CD8-positive, alpha-beta memory T cell (primary cell): ENCODE data around the gene EPGN. TPM values are rescaled to one million over a fixed set of nuclear protein-coding genes. Genes with fewer than 3 reads are reported as not detected.
A peak's percentile ranks its signal among the peaks of the same experiment; 100 is the strongest.

Experiments
- CTCF ChIA-PET: fragments of 350-600 bp; sonication (Branson Sonifier 250); formaldehyde crosslinking; loops from one replicate; lab custom pipeline; 2021; ENCODE audit warnings: antibody characterized with exemption; lab: Charles Lee
- POLR2A ChIA-PET: fragments of 350-600 bp; sonication (Branson Sonifier 250); formaldehyde crosslinking; loops from one replicate; lab custom pipeline; 2021; ENCODE audit warnings: antibody characterized with exemption; lab: Charles Lee
- DNase-seq, 5 donors: peaks; one replicate each; pipeline versions ENCODE4 v3.0.0 to v3.0.0-alpha.2; 2020 to 2022; ENCODE audit warnings: mixed read lengths in 1 of 5
- H3K27ac ChIP-seq: one replicate; pipeline ENCODE4 v1.7.0; 2013; ENCODE audit warnings: low read depth, mild to moderate bottlenecking, low read length, moderate library complexity
- H3K27me3 ChIP-seq: 2 replicates; pipeline ENCODE4 v1.7.0; 2013; ENCODE audit warnings: low read length, mild to moderate bottlenecking; ENCODE audit not compliant: insufficient read depth, poor library complexity, severe bottlenecking
- H3K36me3 ChIP-seq: 2 replicates; pipeline ENCODE4 v1.7.0; 2013; ENCODE audit warnings: mild to moderate bottlenecking, low read length, moderate library complexity; ENCODE audit not compliant: insufficient read depth
- H3K4me1 ChIP-seq: 2 replicates; pipeline ENCODE4 v1.7.0; 2013; ENCODE audit warnings: mild to moderate bottlenecking, low read length, moderate library complexity; ENCODE audit not compliant: insufficient read depth
- H3K4me3 ChIP-seq: 2 replicates; pipeline ENCODE4 v1.7.0; 2013; ENCODE audit warnings: mild to moderate bottlenecking, low read length
- H3K9me3 ChIP-seq: 2 replicates; pipeline ENCODE4 v1.7.0; 2013; ENCODE audit warnings: mild to moderate bottlenecking, low read length
- H3K27ac Mint-ChIP-seq, 8 donors: one replicate each; pipeline ENCODE4 v1.8.0; 2020 to 2021; ENCODE audit warnings: mixed read lengths in 8 of 8, mild to moderate bottlenecking in 6 of 8, inconsistent platforms in 3 of 8, moderate library complexity in 3 of 8
- H3K27me3 Mint-ChIP-seq, 2 donors: one replicate each; pipeline ENCODE4 v1.8.0; 2020 to 2021; ENCODE audit warnings: mixed read lengths in 2 of 2, mild to moderate bottlenecking in 1 of 2, moderate library complexity in 1 of 2
- H3K36me3 Mint-ChIP-seq, 3 donors: one replicate each; pipeline ENCODE4 v1.8.0; 2020 to 2021; ENCODE audit warnings: mixed read lengths in 3 of 3, inconsistent platforms in 1 of 3, mild to moderate bottlenecking in 1 of 3
- H3K4me1 Mint-ChIP-seq, 3 donors: one replicate each; pipeline ENCODE4 v1.8.0; 2020 to 2021; ENCODE audit warnings: mixed read lengths in 3 of 3, inconsistent platforms in 1 of 3, mild to moderate bottlenecking in 1 of 3
- H3K4me3 Mint-ChIP-seq, 7 donors: one replicate each; pipeline ENCODE4 v1.8.0; 2020 to 2021; ENCODE audit warnings: mixed read lengths in 7 of 7, mild to moderate bottlenecking in 6 of 7, moderate library complexity in 4 of 7, inconsistent platforms in 2 of 7
- H3K9me3 Mint-ChIP-seq, 5 donors: one replicate each; pipeline ENCODE4 v1.8.0; 2020 to 2022; ENCODE audit warnings: mixed read lengths in 5 of 5, mild to moderate bottlenecking in 3 of 5, moderate library complexity in 2 of 5, inconsistent platforms in 1 of 5
- polyA plus RNA-seq: library from polyadenylated mRNA; unstranded; fragments of 300-500 nt; fragmentation: Illumina TruSeq; gene quantifications from one replicate; pipeline ENCODE4 v1.2.3, GENCODE V29; 2021
- total RNA-seq, 2 experiments: library from RNA; stranded (reverse); gene quantifications; one replicate each; pipeline ENCODE4 v1.2.3, GENCODE V29; 2021

Gene EPGN
- total and polyA plus RNA-seq, 3 experiments from 2014 or later = not detected

- CTCF ChIA-PET = no interaction called here
These were observed 16.0 kb upstream of the EPGN start for GRCh38 chr4:74292111-74292870.

GRCh38 chr4:74293558-74293957 lies 14.7 kb upstream of the EPGN start:
- CTCF ChIA-PET = no interaction called here
- H3K4me3 Mint-ChIP-seq = no peak overlapping the region
- H3K9me3 ChIP-seq = no peaks in the 10 kb centered on the region
- no peaks in the 10 kb centered on the region for H3K4me1 ChIP-seq
- POLR2A ChIA-PET = no interaction called here
- H3K4me1 Mint-ChIP-seq = no peaks in the 10 kb centered on the region
- H3K27ac Mint-ChIP-seq = no peak overlapping the region
- H3K4me3 ChIP-seq = no peak overlapping the region
- no peak for DNase-seq
- peaks cover 0 to 5% (median 0%) of the 10 kb centered on the region in 5 donors for H3K9me3 Mint-ChIP-seq
- no peaks in the 10 kb centered on the region for H3K36me3 ChIP-seq
- no peaks in the 10 kb centered on the region for H3K27me3 Mint-ChIP-seq
- no peak overlapping the region for H3K27ac ChIP-seq
- H3K27me3 ChIP-seq = no peaks in the 10 kb centered on the region
- peaks cover 0 to 14% (median 0%) of the 10 kb centered on the region in 3 donors for H3K36me3 Mint-ChIP-seq

More at GRCh38 chr4:74292111-74292870, 16.0 kb upstream of the EPGN start:
- POLR2A ChIA-PET = no interaction called here
- Histone ChIP-seq H3K36me3 (no peaks in the 10 kb centered on the region), H3K4me1 (no peaks in the 10 kb centered on the region), H3K27ac (no peak overlapping the region), H3K4me3 (no peak overlapping the region), H3K9me3 (no peaks in the 10 kb centered on the region), H3K27me3 (no peaks in the 10 kb centered on the region)
- DNase-seq = no peak
- Mint-ChIP-seq H3K4me1 (no peaks in the 10 kb centered on the region), H3K27ac (no peak overlapping the region), H3K4me3 (no peak overlapping the region), H3K9me3 (peaks cover 0 to 5% (median 0%) of the 10 kb centered on the region in 5 donors), H3K36me3 (peaks cover 0 to 14% (median 0%) of the 10 kb centered on the region in 3 donors), H3K27me3 (no peaks in the 10 kb centered on the region)

GRCh38 chr4:74294681-74295080 lies 13.6 kb upstream of the EPGN start:
- DNase-seq = no peak
- Mint-ChIP-seq H3K27me3 (no peaks in the 10 kb centered on the region), H3K36me3 (peaks cover 0 to 14% (median 0%) of the 10 kb centered on the region in 3 donors), H3K27ac (no peak overlapping the region), H3K9me3 (peaks cover 0 to 5% (median 0%) of the 10 kb centered on the region in 5 donors), H3K4me1 (no peaks in the 10 kb centered on the region), H3K4me3 (no peak overlapping the region)
- H3K27me3 ChIP-seq = no peaks in the 10 kb centered on the region
- ChIA-PET POLR2A (no interaction called here), CTCF (no interaction called here)
- no peak overlapping the region for H3K27ac ChIP-seq
- no peaks in the 10 kb centered on the region for H3K4me1 ChIP-seq
- no peak overlapping the region for H3K4me3 ChIP-seq
- H3K36me3 ChIP-seq = no peaks in the 10 kb centered on the region
- H3K9me3 ChIP-seq = no peaks in the 10 kb centered on the region

DNA sequence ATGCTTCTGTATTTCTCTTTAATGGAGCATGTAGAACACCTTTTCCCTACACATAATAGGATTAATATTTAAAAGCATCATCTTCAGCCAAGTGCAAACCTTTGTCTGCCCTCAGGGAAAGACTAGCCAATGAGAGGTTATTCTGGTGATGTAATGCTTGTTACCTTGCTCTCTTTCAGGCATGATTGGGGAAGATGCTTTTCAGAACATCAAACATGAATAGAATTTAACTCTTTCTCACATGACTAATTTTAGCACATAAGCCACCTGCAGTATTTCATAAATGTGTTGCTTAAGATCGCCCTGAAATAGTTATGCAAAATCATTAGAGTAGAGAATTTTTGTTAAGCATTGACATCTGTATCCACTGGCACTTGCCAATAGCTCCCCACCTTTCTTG lies 10.7 kb upstream of the EPGN start:
- Mint-ChIP-seq H3K27ac (no peak overlapping the region), H3K27me3 (no peaks in the 10 kb centered on the region), H3K9me3 (no peaks in the 10 kb centered on the region), H3K36me3 (peaks cover 0 to 9% (median 0%) of the 10 kb centered on the region in 3 donors), H3K4me3 (no peak overlapping the region), H3K4me1 (no peaks in the 10 kb centered on the region)
- POLR2A ChIA-PET = no interaction called here
- DNase-seq = no peak
- no peaks in the 10 kb centered on the region for H3K9me3 ChIP-seq
- no peaks in the 10 kb centered on the region for H3K4me1 ChIP-seq
- H3K4me3 ChIP-seq = no peak overlapping the region
- CTCF ChIA-PET = no interaction called here
- H3K27ac ChIP-seq = no peak overlapping the region
- H3K27me3 ChIP-seq = no peaks in the 10 kb centered on the region
- no peaks in the 10 kb centered on the region for H3K36me3 ChIP-seq

DNA sequence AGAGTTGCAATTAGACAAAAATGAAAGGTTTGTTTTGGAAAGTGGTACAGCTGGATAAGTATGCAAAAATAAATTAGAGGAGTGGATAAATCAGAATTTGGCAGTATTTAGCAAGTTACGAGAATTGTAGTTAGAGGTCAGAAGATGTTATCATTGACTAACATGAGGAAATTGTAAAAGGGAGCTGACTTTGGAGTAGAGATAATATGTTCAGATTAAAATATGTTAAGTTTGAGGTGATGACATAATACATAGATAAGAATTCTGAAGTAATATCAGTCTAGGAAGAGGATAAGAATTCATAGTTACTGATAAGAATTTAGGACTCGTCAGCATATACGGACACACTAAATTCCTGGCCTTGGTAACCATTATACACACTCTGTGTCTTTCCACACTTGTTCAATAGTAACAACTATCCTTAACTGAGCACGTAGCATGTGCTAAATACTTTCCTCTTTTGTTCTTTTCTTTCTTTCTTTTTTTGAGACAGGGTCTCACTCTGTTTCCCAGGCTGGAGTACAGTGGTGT lies 4.1 kb upstream of the EPGN start:
- CTCF ChIA-PET = no interaction called here

DNA sequence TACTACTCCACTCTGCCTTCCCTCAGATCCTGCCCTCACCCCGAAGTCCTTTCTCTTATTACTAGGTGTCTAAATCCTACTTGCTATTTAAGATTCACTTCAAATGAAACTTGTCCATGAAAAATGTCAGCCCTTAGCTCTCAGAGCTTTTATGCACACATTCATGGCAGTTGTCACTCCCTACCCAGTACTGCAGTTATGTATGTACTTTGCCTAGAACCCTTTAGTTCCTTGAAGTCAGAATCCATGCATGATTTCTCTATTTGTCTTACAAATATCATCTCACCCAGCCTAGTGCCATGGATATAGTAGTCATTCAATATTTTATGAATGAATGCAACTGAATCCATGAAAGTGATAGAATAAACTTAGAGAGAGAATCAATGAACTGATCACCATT lies 3.3 kb upstream of the EPGN start:
- POLR2A ChIA-PET = no interaction called here
- no peaks in the 10 kb centered on the region for H3K4me1 ChIP-seq
- H3K27me3 Mint-ChIP-seq = no peaks in the 10 kb centered on the region

More for the DNA sequence above, 4.1 kb upstream of the EPGN start:
- Histone ChIP-seq H3K4me1 (no peaks in the 10 kb centered on the region), H3K27ac (no peak overlapping the region), H3K36me3 (no peaks in the 10 kb centered on the region), H3K9me3 (no peaks in the 10 kb centered on the region), H3K27me3 (no peaks in the 10 kb centered on the region), H3K4me3 (no peak overlapping the region)
- Mint-ChIP-seq H3K4me3 (no peak overlapping the region), H3K4me1 (peaks cover 4 to 7% (median 6%) of the 10 kb centered on the region in 3 donors), H3K27me3 (no peaks in the 10 kb centered on the region), H3K27ac (no peak overlapping the region), H3K36me3 (no peaks in the 10 kb centered on the region), H3K9me3 (no peaks in the 10 kb centered on the region)
- no peak for DNase-seq
- POLR2A ChIA-PET = no interaction called here

GRCh38 chr4:74307170-74307569 lies 1.1 kb upstream of the EPGN start:
- H3K9me3 Mint-ChIP-seq = no peaks in the 10 kb centered on the region
- peaks cover 1 to 4% of the 10 kb centered on the region in 2 donors for H3K27me3 Mint-ChIP-seq
- H3K36me3 Mint-ChIP-seq = no peaks in the 10 kb centered on the region
- no peak overlapping the region for H3K4me3 Mint-ChIP-seq
- no peaks in the 10 kb centered on the region for H3K4me1 ChIP-seq
- ChIA-PET POLR2A (no interaction called here), CTCF (no interaction called here)
- no peak overlapping the region for H3K4me3 ChIP-seq
- peaks cover 4 to 7% (median 6%) of the 10 kb centered on the region in 3 donors for H3K4me1 Mint-ChIP-seq
- no peaks in the 10 kb centered on the region for H3K27me3 ChIP-seq
- H3K27ac Mint-ChIP-seq = no peak overlapping the region
- DNase-seq = no peak
- H3K27ac ChIP-seq = no peak overlapping the region
- no peaks in the 10 kb centered on the region for H3K9me3 ChIP-seq
- H3K36me3 ChIP-seq = no peaks in the 10 kb centered on the region

More for the DNA sequence above, 3.3 kb upstream of the EPGN start:
- Mint-ChIP-seq H3K4me3 (no peak overlapping the region), H3K36me3 (no peaks in the 10 kb centered on the region), H3K4me1 (peaks cover 4 to 7% (median 6%) of the 10 kb centered on the region in 3 donors), H3K9me3 (no peaks in the 10 kb centered on the region), H3K27ac (no peak overlapping the region)
- no peaks in the 10 kb centered on the region for H3K27me3 ChIP-seq
- H3K27ac ChIP-seq = no peak overlapping the region
- no peak for DNase-seq
- no peak overlapping the region for H3K4me3 ChIP-seq
- CTCF ChIA-PET = no interaction called here
- no peaks in the 10 kb centered on the region for H3K36me3 ChIP-seq
- no peaks in the 10 kb centered on the region for H3K9me3 ChIP-seq

- H3K4me1 Mint-ChIP-seq = peaks cover 4 to 7% (median 6%) of the 10 kb centered on the region in 3 donors
- ChIA-PET POLR2A (no interaction called here), CTCF (no interaction called here)
- H3K36me3 Mint-ChIP-seq = no peaks in the 10 kb centered on the region
- H3K27me3 Mint-ChIP-seq = peaks cover 3 to 4% of the 10 kb centered on the region in 2 donors
- no peaks in the 10 kb centered on the region for H3K4me1 ChIP-seq
- no peak overlapping the region for H3K4me3 ChIP-seq
- H3K9me3 Mint-ChIP-seq = no peaks in the 10 kb centered on the region
- no peak for DNase-seq
- no peak overlapping the region for H3K27ac ChIP-seq
- H3K27ac Mint-ChIP-seq = peak overlapping the region in 1 of 8 donors; percentile 32
- no peaks in the 10 kb centered on the region for H3K36me3 ChIP-seq
- H3K27me3 ChIP-seq = no peaks in the 10 kb centered on the region
- no peak overlapping the region for H3K4me3 Mint-ChIP-seq
- no peaks in the 10 kb centered on the region for H3K9me3 ChIP-seq
These were observed 953 bp downstream of the EPGN start for GRCh38 chr4:74309223-74309622.
